Rectal smooth muscle tissue (tissue), 1 donor: ENCODE results near the gene FGFR2.
A peak's percentile ranks its signal among the peaks of the same experiment; 100 is the strongest.

ENCODE experiments used
- H3K27ac ChIP-seq: one replicate; pipeline ENCODE4 v1.7.0; 2013; ENCODE audit warnings: low read depth, low read length, inconsistent platforms
- H3K27me3 ChIP-seq: one replicate; pipeline ENCODE4 v1.7.0; 2013; ENCODE audit warnings: low read length; ENCODE audit not compliant: control insufficient read depth, insufficient read depth
- H3K36me3 ChIP-seq: one replicate; pipeline ENCODE4 v1.7.0; 2013; ENCODE audit warnings: low read length; ENCODE audit not compliant: control insufficient read depth, insufficient read depth
- H3K4me1 ChIP-seq: one replicate; pipeline ENCODE4 v1.7.0; 2013; ENCODE audit warnings: low read length; ENCODE audit not compliant: control insufficient read depth, insufficient read depth
- H3K4me3 ChIP-seq: one replicate; pipeline ENCODE4 v1.7.0; 2013; ENCODE audit warnings: low read length
- H3K9ac ChIP-seq: one replicate; pipeline ENCODE4 v1.7.0; 2013; ENCODE audit warnings: low read length

Gene FGFR2

GRCh38 chr10:121501796-121502195 lies 96.4 kb downstream of the FGFR2 start:
- Histone ChIP-seq H3K4me1 (peaks cover 6% of the 10 kb centered on the region), H3K36me3 (peaks cover 6% of the 10 kb centered on the region), H3K27me3 (no peaks in the 10 kb centered on the region), H3K9ac (no peak overlapping the region), H3K4me3 (no peak overlapping the region), H3K27ac (no peak overlapping the region)

- peaks cover 6% of the 10 kb centered on the region for H3K36me3 ChIP-seq
- peaks cover 6% of the 10 kb centered on the region for H3K4me1 ChIP-seq
- no peak overlapping the region for H3K27ac ChIP-seq
- H3K27me3 ChIP-seq, result no peaks in the 10 kb centered on the region
- no peak overlapping the region for H3K9ac ChIP-seq
- no peak overlapping the region for H3K4me3 ChIP-seq
Observed at GRCh38 chr10:121500701-121501332, 97.4 kb downstream of the FGFR2 start.

GRCh38 chr10:121497513-121498470 lies 100.5 kb downstream of the FGFR2 start:
- Histone ChIP-seq H3K36me3 (peaks cover 3% of the 10 kb centered on the region), H3K4me3 (no peak overlapping the region), H3K27me3 (no peaks in the 10 kb centered on the region), H3K9ac (no peak overlapping the region), H3K4me1 (peaks cover 2% of the 10 kb centered on the region), H3K27ac (no peak overlapping the region)

GRCh38 chr10:121495719-121496118 lies 102.5 kb downstream of the FGFR2 start:
- no peak overlapping the region for H3K27ac ChIP-seq
- no peak overlapping the region for H3K4me3 ChIP-seq
- H3K4me1 ChIP-seq, result peaks cover 3% of the 10 kb centered on the region
- H3K27me3 ChIP-seq, result no peaks in the 10 kb centered on the region
- H3K36me3 ChIP-seq, result no peaks in the 10 kb centered on the region
- no peak overlapping the region for H3K9ac ChIP-seq

GRCh38 chr10:121494296-121494695 lies 103.9 kb downstream of the FGFR2 start:
- H3K27ac ChIP-seq, result no peak overlapping the region
- no peaks in the 10 kb centered on the region for H3K36me3 ChIP-seq
- no peak overlapping the region for H3K9ac ChIP-seq
- no peaks in the 10 kb centered on the region for H3K27me3 ChIP-seq
- peaks cover 6% of the 10 kb centered on the region for H3K4me1 ChIP-seq
- H3K4me3 ChIP-seq, result no peak overlapping the region

- no peak overlapping the region for H3K27ac ChIP-seq
- peaks cover 6% of the 10 kb centered on the region for H3K4me1 ChIP-seq
- H3K36me3 ChIP-seq, result no peaks in the 10 kb centered on the region
- H3K4me3 ChIP-seq, result no peak overlapping the region
- no peak overlapping the region for H3K9ac ChIP-seq
- no peaks in the 10 kb centered on the region for H3K27me3 ChIP-seq
Observed at GRCh38 chr10:121493521-121493920, 104.7 kb downstream of the FGFR2 start.

- Histone ChIP-seq H3K9ac (no peak overlapping the region), H3K4me3 (no peak overlapping the region), H3K27ac (peak overlapping the region; percentile 41), H3K4me1 (peaks cover 6% of the 10 kb centered on the region), H3K36me3 (no peaks in the 10 kb centered on the region), H3K27me3 (no peaks in the 10 kb centered on the region)
Observed at GRCh38 chr10:121490871-121491519, 107.2 kb downstream of the FGFR2 start.

GRCh38 chr10:121485436-121486139 lies 112.7 kb downstream of the FGFR2 start:
- Histone ChIP-seq H3K27me3 (no peaks in the 10 kb centered on the region), H3K36me3 (peaks cover 2% of the 10 kb centered on the region), H3K4me1 (peaks cover 7% of the 10 kb centered on the region), H3K9ac (no peak overlapping the region), H3K27ac (peak overlapping the region; percentile 32), H3K4me3 (no peak overlapping the region)

- Histone ChIP-seq H3K36me3 (peaks cover 4% of the 10 kb centered on the region), H3K4me3 (no peak overlapping the region), H3K9ac (no peak overlapping the region), H3K27ac (peak overlapping the region; percentile 32), H3K4me1 (peaks cover 5% of the 10 kb centered on the region), H3K27me3 (no peaks in the 10 kb centered on the region)
Observed at GRCh38 chr10:121484816-121485215, 113.4 kb downstream of the FGFR2 start.

GRCh38 chr10:121484401-121484800 lies 113.8 kb downstream of the FGFR2 start:
- Histone ChIP-seq H3K27me3 (no peaks in the 10 kb centered on the region), H3K9ac (no peak overlapping the region), H3K27ac (no peak overlapping the region), H3K4me1 (peaks cover 5% of the 10 kb centered on the region), H3K36me3 (peaks cover 4% of the 10 kb centered on the region), H3K4me3 (no peak overlapping the region)

GRCh38 chr10:121481180-121481579 lies 117.1 kb downstream of the FGFR2 start:
- H3K27me3 ChIP-seq, result no peaks in the 10 kb centered on the region
- H3K9ac ChIP-seq, result no peak overlapping the region
- H3K36me3 ChIP-seq, result peaks cover 4% of the 10 kb centered on the region
- no peak overlapping the region for H3K4me3 ChIP-seq
- no peak overlapping the region for H3K27ac ChIP-seq
- H3K4me1 ChIP-seq, result peaks cover 5% of the 10 kb centered on the region

GRCh38 chr10:121478556-121478955 lies 119.7 kb downstream of the FGFR2 start:
- H3K4me1 ChIP-seq, result no peaks in the 10 kb centered on the region
- no peak overlapping the region for H3K27ac ChIP-seq
- H3K36me3 ChIP-seq, result peaks cover 2% of the 10 kb centered on the region
- H3K27me3 ChIP-seq, result no peaks in the 10 kb centered on the region
- H3K4me3 ChIP-seq, result no peak overlapping the region
- H3K9ac ChIP-seq, result no peak overlapping the region
